ENCODE data around the gene POLR1D.

- TF ChIP-seq POLR2A (IDR thresholded peaks at IDR 0.05): no peak
- TF ChIP-seq CTCF (IDR thresholded peaks at IDR 0.05): no peak
- no peak for TF ChIP-seq POLR2AphosphoS5 (IDR thresholded peaks at IDR 0.05)
Observed at GRCh38 chr13:27638521-27638920, 16.8 kb downstream of the POLR1D start.
